ENCODE results near the gene SLC66A1.

Gene SLC66A1

DNA sequence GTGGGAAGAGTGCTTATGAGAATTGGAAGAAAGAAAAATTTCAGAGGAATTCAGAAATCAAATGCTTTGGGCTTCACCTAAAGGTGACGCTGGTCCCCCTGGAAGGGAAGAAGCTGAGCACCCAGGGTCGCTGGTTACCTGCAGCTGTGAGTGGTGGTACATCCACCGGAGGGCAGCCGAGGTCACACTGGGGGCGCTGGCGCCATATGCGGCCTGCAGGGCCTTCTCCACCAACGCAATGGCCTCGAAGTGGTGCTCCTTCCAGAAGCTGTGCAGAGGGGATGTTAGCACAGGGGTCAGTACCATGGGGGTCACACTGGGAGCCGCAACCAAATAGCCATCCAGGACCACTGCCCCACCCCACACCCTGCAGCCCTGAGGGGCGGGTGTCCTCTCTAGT is 6.2 kb upstream of the SLC66A1 start:
- no peak for DNase-seq (ENCODE audit: low read depth in 2 of 2)

DNA sequence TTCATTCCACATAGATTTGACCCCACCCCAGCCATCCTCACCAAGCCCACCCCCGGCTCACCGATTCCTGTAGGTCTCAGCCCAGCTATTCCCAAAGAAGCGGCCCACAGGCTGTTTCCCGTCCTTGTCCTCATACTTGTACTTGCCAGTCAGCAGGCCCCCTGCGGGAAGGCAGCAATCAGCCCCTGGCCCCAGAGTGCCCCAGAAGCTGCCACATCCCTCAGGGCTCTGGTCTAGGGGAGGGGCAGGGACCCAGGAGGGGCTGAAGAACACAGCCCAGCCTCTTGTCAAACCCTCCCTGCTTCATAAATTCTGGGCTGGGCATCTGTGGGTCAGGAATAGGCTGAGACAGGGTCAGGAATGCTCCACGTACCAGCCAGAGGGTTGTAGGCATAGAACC is 5.2 kb upstream of the SLC66A1 start:
- no peak for DNase-seq (ENCODE audit: low read depth in 2 of 2)

DNA sequence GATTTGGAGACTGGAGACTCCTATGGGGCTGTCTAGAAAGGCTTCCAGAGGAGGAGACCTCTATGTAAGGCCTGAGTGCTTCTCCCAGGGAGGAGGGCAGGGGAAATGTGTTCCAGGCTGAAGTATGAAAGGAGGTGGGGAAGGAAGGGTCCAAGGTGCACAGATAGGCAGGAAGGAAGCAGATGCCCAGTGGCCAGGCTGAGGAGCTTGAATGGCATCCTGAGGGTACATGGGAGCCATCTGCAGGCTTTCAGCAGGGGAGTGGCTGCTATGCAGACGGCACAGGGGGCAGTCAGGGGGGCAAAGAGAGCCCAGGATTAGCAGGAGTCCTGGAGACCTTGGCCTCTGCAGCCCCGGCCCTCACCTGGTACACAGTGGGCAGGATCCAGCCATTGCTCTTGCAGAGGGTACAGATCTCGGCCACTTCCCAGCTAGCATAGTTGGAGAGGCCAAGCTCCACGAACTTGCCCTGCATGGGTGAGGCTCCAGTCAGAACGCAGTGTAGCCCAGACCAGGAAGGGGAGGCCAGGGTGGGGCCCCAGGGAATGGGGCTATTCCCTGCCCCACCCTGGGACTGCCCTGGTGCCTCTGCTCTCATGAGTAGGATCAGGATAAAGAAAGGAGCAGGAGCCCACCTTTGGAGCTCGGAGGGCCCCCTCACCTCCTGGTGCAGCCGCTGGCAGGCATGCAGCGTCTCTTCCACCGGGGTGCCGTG is 4.2 kb upstream of the SLC66A1 start:
- no peak for DNase-seq (ENCODE audit: low read depth in 2 of 2)

DNA sequence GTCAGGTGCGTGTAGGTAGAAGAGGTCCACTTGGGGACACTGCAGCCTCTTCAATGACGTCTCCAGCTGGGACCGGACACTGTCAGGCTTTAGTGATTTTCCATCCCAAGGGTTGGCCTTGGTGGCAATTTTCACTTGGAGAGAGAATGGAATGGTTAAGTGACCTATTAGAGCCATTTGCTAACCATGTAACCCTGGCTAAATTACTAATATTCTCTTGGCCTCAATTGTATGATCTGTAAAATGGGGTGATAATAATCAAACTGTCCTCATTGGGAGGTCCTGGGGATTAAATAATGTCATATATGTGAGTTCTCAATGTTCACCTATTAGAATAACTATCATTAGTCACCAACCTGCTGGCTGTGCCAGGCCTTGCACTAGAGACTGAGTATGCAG is 3.6 kb upstream of the SLC66A1 start:
- no peak for DNase-seq (ENCODE audit: low read depth in 2 of 2)

DNA sequence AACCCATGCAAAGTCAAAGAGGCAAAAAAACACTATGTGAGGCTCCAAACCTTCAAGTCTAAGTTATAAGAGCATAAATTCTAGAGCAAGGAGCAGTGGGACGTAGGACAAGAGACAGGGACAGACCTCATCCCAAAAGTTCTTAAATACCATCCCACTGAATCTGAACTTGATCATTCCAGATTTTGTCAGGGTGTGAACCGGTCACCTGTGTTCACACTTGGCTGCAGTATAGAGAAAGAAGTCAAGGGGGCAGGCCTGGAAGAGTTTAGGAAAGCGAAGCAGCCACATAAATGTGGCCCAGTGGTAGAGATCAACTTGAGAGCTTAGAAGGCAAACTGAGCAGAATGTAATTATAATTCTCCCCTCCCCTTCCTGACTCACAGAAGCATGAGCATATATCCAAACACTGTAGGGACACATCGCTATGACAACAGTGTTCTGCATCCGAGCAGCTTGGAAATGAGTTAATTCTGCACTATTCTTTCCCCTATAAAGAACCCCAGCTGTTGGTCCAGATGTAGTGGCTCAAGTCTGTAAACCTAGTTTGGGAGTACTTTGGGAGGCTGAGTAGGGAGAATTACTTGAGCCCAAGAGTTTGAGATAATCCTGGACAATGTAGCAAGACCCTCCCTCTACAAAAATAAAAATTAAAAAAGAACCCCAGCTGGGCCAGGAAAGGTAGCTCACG is 2.9 kb upstream of the SLC66A1 start:
- no peak for DNase-seq (ENCODE audit: low read depth in 2 of 2)

DNA sequence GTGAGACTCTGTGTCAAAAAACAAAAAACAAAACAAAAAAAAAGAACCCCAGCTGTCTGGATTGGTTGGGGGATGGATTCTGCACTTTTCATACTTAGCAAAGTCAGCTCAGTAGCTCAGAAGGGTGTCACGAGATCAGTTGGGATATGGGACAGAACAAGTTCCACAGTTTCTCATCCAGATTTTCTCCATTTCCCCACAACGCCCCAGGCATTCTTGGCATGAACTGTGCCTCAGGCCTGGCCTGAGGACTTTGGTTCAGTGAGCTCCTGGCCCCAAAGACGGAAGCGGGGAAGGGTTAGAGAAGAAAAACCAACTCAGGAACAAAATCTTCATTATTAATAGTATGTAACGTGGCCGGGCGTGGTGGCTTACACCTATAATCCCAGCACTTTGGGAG is 2.1 kb upstream of the SLC66A1 start:
- no peak for DNase-seq (ENCODE audit: low read depth in 2 of 2)

DNA sequence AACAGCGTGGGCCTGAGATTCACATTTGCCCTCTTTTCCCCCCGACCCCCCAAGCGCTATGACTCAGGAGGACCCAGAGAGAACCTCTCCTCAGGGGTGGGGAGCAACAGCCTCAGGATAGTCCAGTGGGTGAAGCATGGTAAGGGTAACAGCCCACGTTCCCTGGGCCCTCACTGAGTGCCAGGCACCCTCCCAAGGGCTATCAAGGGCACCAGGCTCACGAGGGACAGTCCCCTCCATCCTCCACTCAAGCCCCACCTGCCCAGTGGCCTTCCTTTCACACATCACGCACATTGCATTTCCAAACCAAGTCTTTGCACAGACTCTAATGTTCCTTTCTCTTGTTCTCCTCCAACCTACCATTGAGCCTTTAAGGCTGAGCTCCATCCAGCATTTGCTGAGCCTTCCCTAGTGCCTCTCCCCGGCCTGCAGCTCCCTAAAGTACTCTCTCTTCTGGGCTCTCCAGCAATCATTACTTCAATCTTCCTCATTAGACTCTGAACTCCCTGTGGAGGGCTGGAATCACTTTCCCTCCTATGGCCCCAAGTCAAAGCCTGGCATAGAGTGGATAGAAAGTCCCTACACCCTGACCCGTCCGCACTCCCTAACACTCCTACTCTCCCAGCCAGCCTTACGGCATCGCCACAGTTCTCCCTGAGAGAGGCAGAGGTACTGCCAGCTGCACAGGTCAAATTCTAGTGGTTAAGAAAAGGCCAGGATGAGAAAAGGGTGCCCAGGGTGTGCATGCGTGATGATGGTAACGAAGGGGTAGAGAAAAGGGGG is 1.2 kb upstream of the SLC66A1 start:
- no peak for DNase-seq (ENCODE audit: low read depth in 2 of 2)

DNA sequence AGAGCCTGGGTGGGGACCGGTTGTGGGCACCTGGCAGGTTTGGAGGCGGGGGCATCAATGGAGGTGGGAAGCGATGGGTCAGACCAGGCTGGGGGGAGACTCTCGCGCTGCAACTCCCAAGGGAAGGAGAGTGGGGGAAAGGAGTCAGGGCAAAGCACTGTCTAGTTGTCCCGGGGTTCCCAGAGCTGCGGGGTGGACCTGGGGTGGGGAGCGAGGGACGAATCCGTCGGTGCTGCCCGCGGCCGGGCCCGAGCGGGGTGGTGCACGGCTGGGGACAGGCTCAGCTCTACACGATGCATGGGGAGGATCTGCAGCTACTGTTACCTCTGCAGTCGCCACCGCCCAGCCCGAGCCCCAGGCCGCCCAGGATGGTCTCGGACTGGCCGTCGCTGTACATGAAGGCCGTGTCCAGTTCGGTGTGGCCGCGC is 609 bp upstream of the SLC66A1 start:
- no peak for DNase-seq (ENCODE audit: low read depth in 2 of 2)

DNA sequence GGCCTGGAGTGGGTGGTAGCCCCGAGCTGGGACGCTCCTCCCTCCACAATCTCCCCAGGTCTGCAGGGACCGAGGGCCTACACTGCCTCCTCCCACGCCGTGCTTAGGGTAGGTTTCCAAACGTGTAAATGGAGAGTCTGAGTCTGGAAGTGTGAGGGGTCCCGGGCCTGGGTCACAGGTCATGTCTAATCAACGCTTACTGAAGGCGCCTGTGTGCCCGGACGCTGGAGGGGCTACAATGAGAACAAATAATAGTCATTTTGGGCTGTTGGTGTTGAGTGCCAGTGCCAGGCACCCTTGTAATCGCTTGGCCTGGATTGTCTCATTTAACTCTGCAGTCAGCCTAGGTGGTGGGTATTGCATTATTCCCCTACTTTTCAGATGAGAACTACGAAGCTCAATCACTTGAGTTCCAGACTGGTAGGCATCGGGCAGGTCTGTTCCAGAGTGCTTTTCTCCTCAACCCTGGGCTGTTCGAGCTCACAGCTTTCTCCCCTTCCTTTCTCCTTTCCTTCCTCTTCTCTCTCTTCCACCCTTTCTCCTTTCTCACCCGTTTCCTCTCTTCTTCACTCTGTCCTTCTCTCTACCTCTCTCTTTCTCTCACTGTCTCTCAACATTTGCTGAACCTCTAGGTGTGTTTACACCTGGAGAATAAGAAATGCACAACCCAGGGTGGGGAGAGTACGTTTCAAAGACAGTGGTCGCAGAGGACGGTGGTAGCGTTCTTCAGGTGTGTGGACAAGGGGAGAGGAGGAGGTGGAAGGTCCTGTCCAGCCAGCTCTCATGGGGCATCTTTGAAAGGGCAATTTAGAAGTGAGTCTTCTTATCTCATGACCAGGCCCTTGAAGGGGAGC is 883 bp downstream of the SLC66A1 start:
- DNase-seq (ENCODE audit: low read depth in 2 of 2) = no peak

DNA sequence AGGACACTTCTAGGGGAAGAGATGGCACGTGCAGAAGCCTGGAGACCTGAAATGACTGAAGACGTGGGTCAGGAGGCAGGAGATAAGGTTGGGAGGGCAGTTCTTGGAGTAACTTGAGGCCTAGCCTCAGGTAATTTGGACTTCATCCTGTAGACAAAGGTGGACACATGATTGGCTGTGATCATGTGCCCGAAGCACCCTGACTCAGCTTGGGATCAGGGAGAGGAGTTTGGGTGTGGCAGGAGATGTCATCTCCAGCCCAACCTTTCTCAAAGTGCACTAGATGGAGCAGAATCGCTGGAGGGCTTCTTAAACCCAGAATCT is 1.5 kb downstream of the SLC66A1 start:
- DNase-seq (ENCODE audit: low read depth in 2 of 2) = no peak

DNA sequence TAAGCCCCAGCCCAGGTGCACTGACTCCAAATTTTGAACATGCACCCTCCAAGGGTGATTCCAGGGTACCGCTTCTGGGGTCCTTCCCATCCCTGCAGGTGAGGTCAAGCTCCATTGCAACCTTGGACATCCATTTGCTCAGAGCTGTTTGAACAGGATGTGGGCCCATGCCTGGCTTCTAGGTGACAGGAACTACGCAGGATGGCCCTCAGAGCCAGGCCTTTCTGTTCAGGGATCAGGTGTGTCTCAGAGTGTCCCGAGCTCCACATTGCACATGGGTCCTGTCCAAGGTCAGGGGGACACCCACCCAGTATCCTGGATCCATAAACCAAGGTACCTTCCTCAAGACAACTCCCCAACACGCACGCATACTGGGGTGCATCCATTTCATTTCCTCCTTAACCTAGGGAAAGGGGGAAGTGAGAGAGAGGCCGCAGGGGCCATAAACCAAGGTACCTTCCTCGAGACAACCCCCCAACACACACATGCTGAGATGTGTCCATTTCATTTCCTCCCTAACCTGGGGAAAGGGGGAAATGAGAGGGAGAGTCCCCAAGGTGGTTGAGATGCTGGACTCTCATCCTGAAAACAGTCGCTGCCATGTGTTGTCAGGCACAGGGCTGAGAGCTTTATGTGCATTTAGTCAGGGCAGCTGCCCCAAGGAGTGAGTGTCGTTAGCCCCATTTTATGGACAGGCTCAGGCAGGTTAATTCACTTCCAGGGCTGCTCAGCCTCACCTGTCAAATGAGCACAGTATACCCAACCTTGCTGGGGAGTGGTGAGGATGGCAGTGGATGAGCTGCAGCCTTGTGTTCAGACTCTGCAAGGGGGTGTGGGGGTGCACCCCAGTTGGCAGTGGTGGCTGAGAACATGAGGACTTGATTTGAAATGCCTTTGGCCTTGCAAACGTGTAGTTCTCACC is 2.1 kb downstream of the SLC66A1 start:
- DNase-seq (ENCODE audit: low read depth in 2 of 2) = no peak

DNA sequence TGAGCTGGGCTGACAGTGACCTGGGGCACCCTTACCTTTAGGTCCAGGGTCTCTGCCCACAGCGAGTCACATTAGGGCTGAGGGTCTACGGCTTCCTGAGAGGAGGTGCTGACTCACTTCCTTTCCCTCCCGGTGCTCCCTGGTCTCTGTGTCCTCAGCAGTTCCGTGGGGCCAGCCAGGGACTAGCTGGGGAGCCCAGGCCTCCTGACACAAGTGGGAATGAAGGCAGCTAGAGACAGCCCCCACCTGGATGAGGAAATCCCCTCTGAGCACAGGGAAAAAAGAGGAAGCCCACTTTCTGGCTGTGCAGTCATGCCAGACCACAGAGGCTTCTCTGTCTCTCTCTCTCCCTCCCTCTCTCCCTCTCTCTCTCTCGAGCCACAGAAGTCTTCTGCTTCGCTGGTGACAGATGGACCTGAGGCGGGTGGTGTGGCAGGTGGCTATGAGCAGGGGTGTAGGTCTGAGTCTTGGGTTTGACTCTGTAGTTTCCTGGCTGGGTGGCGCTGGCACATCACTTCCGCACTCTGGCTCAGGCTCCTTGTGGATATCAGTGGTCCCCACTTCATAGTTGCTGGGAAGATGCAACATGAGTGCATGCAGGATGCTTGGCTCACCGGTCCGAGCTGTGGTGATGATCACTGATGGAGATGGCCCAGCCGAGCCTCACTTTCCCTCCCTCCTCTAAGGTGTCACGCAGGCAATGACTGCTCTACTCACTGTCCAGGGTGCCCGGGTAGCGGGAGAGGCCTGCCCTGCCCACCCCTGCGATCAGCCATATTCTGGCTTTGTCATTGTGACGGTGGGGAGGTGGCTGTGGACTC is 3.5 kb downstream of the SLC66A1 start:
- DNase-seq (ENCODE audit: low read depth in 2 of 2) = no peak

DNA sequence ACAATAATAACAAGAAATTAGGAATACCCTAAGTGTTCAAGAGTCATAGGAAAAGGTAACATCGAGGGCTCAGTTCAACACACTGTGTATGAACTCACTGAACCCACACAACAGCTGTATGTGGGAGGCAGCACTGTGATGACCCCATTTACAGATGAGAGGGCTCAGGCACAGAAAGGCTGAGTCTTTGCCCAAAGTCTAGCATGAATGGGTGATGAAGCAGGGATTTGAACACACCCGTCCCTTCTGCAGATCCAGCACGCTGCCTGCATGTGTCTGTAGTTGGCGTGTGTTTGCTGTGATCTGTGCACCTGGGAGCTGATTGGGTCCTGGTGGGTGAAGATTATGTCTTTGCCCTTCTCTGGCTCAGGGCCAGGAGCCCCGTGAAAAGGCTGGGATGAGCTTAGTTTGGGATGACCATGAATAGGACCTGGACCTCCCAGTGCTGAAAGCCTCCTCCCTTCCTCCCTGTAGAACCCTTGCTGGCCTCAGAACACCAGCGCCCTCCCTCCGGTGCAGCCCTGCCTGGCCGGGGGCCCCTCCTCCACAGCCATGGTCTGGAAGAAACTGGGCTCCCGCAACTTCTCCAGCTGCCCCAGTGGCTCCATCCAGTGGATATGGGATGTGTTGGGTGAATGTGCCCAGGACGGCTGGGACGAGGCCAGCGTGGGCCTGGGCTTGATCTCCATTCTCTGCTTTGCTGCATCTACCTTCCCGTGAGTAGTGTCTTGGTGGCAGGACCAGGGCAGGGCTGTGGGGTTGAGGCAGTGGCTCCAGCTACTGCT is 5.2 kb downstream of the SLC66A1 start:
- no peak for DNase-seq (ENCODE audit: low read depth in 2 of 2)

DNA sequence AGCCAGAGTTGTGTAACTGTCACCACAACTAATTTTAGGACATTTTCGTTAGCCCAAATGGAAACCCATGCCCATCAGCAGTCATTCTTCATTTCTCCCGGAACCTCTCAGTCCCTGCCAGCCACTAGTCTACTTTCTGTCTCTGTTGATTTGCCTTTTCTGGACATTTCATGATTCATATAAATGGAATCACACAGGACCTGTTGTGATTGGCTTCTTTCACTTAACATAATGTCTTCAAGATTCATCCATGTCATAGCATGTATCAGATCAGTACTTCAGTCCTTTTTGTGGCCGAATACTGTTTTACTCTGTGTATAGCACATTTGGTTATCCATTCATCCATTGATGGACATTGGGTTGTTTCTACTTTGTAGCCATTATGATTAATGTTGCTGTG is 7.1 kb downstream of the SLC66A1 start:
- DNase-seq (ENCODE audit: low read depth in 2 of 2) = no peak

DNA sequence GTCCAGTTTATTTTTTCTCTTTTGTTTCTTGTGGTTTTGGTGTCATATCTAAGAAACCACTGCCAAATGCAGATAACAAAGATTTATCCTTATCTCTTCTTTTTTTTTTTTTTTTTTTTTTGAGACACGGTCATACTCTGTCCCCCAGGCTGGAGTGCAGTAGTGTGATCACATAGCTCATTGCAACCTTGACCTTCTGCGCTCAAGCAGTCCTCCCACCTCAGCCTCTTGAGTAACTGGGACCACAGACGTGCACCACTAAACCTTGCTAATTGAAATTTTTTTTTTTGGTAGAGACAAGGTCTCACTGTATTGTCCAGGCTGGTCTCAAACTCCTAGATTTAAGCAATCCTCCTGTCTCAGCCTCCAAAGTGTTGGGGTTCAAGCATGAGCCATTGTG is 8.9 kb downstream of the SLC66A1 start:
- DNase-seq (ENCODE audit: low read depth in 2 of 2) = no peak

DNA sequence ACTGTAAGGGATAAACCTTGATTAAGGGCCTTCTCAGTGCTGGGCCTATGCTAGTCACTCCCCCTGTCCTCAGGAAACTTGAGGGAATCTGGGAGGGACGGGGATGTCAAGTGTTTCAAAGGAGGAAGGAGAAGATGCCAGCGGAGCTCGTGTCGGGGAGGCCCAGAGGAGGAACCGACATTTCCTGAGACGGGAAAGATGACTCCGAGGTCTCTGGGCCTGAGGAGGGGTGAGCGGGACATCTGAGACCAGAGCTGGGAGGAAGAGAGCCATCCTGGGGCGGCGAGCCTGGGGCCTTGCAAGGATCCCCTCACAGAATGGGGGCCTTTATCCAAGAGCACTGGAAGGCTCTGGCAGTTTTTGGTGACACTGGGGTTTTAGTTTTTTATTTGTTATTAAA is 10.4 kb downstream of the SLC66A1 start:
- no peak for DNase-seq (ENCODE audit: low read depth in 2 of 2)

DNA sequence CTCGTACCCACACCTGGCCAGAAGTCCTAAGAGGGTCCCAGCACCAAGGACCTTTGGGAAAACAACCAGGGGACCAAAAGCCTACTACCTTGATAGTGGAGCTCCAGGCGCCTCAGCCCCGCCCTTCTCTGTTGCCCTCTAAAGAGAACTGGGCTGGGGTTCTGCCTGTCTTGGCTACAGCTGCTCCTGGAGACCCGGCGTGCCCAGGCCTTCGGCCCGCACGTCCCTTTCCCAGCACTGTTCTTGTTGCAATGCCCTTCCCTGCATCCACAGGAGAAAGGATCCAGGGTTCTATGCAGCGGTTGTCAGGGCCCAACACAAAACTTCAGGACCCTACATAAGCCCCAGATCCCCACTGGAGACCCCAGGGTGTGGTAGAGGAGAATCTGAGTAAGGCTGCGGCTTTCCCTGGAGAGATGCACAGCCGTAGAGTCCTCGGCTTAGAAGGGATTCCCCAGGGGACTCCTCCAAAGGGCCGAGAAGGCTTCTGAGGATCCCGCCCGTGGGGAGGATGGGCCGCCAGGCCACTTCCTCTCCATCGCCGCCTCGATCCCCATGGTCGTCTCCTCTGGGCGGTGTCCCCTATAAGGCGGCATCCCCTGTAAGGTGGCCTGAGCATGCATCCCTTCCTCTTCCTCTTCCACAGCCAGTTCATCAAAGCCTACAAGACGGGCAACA is 12.0 kb downstream of the SLC66A1 start:
- no peak for DNase-seq (ENCODE audit: low read depth in 2 of 2)

DNA sequence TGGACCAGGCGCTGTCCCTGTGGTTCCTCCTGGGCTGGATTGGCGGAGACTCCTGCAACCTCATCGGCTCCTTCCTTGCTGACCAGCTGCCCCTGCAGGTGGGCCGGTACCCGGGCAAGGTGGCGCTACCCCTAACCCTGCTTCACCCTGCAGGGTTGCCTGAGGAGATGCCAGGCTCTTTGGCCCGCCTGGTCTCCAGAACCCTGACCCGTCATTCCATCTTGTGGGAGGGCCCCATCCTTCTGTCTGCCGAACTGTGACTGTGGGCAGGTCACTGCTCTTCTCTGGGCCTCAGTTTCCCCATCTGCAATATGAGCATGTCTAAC is 12.5 kb downstream of the SLC66A1 start:
- DNase-seq (ENCODE audit: low read depth in 2 of 2) = no peak

DNA sequence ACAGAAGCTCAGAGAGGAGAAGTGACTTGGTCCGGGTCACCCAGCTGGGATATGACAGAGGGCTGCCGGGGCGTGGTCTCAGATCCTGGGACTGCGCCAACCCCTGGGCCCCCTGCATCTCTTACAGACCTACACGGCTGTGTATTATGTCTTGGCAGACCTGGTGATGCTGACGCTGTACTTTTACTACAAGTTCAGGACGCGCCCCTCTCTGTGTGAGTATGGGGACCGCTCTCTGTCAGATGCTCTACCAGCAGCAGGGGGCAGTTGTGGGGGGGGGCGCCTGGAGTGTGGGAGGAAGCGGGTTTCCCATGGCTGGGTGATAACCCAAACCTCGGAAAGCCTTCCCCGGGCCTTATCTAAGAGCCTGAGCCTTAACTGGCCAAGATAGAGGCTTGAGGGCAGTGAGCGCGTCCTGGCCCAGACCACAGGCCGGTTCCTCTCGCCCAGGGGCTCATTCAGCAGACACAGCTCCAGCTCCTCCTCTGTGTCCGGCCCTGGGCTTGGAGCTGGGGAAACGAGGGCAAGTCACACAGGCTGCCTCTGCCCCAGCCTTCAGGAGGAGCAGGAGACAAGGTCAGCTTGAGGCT is 13.3 kb downstream of the SLC66A1 start:
- DNase-seq (ENCODE audit: low read depth in 2 of 2) = no peak

Measured in activated CD8-positive, alpha-beta memory T cell treated with anti-CD3 and anti-CD28 coated beads for 4 hours (primary cell).